ENCODE measurements around the gene CPLX1.

The CPLX1 gene

GRCh38 chr4:857461-857860 lies 31.5 kb upstream of the CPLX1 start:
- Histone ChIP-seq H3K9me3 (ENCODE audit: control insufficient read depth, low read length) (no peaks in the 10 kb centered on the region), H3K4me1 (no peaks in the 10 kb centered on the region), H3K4me2 (ENCODE audit: low read length) (no peak overlapping the region), H3K9ac (no peak overlapping the region), H2AFZ (no peak overlapping the region), H3K27me3 (ENCODE audit: control insufficient read depth, insufficient read depth, low read length) (no peaks in the 10 kb centered on the region), H3K79me2 (no peaks in the 10 kb centered on the region), H3K4me3 (ENCODE audit: low read depth, low read length) (no peak overlapping the region), H3K27ac (no peak overlapping the region), H3K36me3 (ENCODE audit: control insufficient read depth, insufficient read depth, low read length) (no peaks in the 10 kb centered on the region)
- no peak for TF ChIP-seq CTCF (IDR thresholded peaks at IDR 0.05)

- no peaks in the 10 kb centered on the region for H3K9me3 ChIP-seq (ENCODE audit: control insufficient read depth, low read length)
- H2AFZ ChIP-seq, result no peak overlapping the region
- no peaks in the 10 kb centered on the region for H3K27me3 ChIP-seq (ENCODE audit: control insufficient read depth, insufficient read depth, low read length)
- H3K4me2 ChIP-seq (ENCODE audit: low read length), result no peak overlapping the region
- TF ChIP-seq CTCF (IDR thresholded peaks at IDR 0.05), result no peak
- H3K36me3 ChIP-seq (ENCODE audit: control insufficient read depth, insufficient read depth, low read length), result no peaks in the 10 kb centered on the region
- H3K4me1 ChIP-seq, result no peaks in the 10 kb centered on the region
- no peak overlapping the region for H3K9ac ChIP-seq
- no peak overlapping the region for H3K4me3 ChIP-seq (ENCODE audit: low read depth, low read length)
- H3K27ac ChIP-seq, result no peak overlapping the region
- no peaks in the 10 kb centered on the region for H3K79me2 ChIP-seq
These were observed 30.4 kb upstream of the CPLX1 start for GRCh38 chr4:856225-856901.

GRCh38 chr4:855880-856224 lies 29.9 kb upstream of the CPLX1 start:
- no peak for TF ChIP-seq CTCF (IDR thresholded peaks at IDR 0.05)
- no peaks in the 10 kb centered on the region for H3K79me2 ChIP-seq
- H3K27ac ChIP-seq, result no peak overlapping the region
- H3K9me3 ChIP-seq (ENCODE audit: control insufficient read depth, low read length), result no peaks in the 10 kb centered on the region
- H3K9ac ChIP-seq, result no peak overlapping the region
- no peaks in the 10 kb centered on the region for H3K4me1 ChIP-seq
- no peaks in the 10 kb centered on the region for H3K36me3 ChIP-seq (ENCODE audit: control insufficient read depth, insufficient read depth, low read length)
- no peak overlapping the region for H3K4me3 ChIP-seq (ENCODE audit: low read depth, low read length)
- H3K27me3 ChIP-seq (ENCODE audit: control insufficient read depth, insufficient read depth, low read length), result no peaks in the 10 kb centered on the region
- no peak overlapping the region for H2AFZ ChIP-seq
- no peak overlapping the region for H3K4me2 ChIP-seq (ENCODE audit: low read length)

GRCh38 chr4:854356-854755 lies 28.4 kb upstream of the CPLX1 start:
- Histone ChIP-seq H2AFZ (no peak overlapping the region), H3K27ac (no peak overlapping the region), H3K4me3 (ENCODE audit: low read depth, low read length) (no peak overlapping the region), H3K4me2 (ENCODE audit: low read length) (no peak overlapping the region), H3K4me1 (no peaks in the 10 kb centered on the region), H3K79me2 (no peaks in the 10 kb centered on the region), H3K9ac (no peak overlapping the region), H3K9me3 (ENCODE audit: control insufficient read depth, low read length) (no peaks in the 10 kb centered on the region), H3K36me3 (ENCODE audit: control insufficient read depth, insufficient read depth, low read length) (no peaks in the 10 kb centered on the region), H3K27me3 (ENCODE audit: control insufficient read depth, insufficient read depth, low read length) (no peaks in the 10 kb centered on the region)
- no peak for TF ChIP-seq CTCF (IDR thresholded peaks at IDR 0.05)

GRCh38 chr4:853416-853781 lies 27.5 kb upstream of the CPLX1 start:
- Histone ChIP-seq H3K9me3 (ENCODE audit: control insufficient read depth, low read length) (no peaks in the 10 kb centered on the region), H3K27ac (no peak overlapping the region), H3K79me2 (no peaks in the 10 kb centered on the region), H2AFZ (no peak overlapping the region), H3K9ac (no peak overlapping the region), H3K36me3 (ENCODE audit: control insufficient read depth, insufficient read depth, low read length) (no peaks in the 10 kb centered on the region), H3K27me3 (ENCODE audit: control insufficient read depth, insufficient read depth, low read length) (no peaks in the 10 kb centered on the region), H3K4me2 (ENCODE audit: low read length) (no peak overlapping the region), H3K4me1 (no peaks in the 10 kb centered on the region), H3K4me3 (ENCODE audit: low read depth, low read length) (no peak overlapping the region)
- TF ChIP-seq CTCF (IDR thresholded peaks at IDR 0.05), result no peak
